BLaER1 treated with 17β-estradiol and CSF1 and Interleukin-3, amounts not matched to agents 10 nM and 100 nM (cell line): ENCODE data around the gene SRF.

ENCODE experiments used
- H3K27ac ChIP-seq, 11 experiments: shearing (Covaris generic); formaldehyde crosslinking; 2 replicates each; pipeline ENCODE4 v1.8.1; 2022
- H3K27me3 ChIP-seq, 11 experiments: shearing (Covaris generic); formaldehyde crosslinking; 2 replicates each; pipeline ENCODE4 v1.8.1; 2022
- H3K36me3 ChIP-seq, 11 experiments: shearing (Covaris generic); formaldehyde crosslinking; 2 replicates each; pipeline ENCODE4 v1.8.1; 2022
- H3K4me1 ChIP-seq, 10 experiments: shearing (Covaris generic); formaldehyde crosslinking; 2 replicates each; pipeline ENCODE4 v1.8.1; 2022
- H3K4me2 ChIP-seq, 11 experiments: shearing (Covaris generic); formaldehyde crosslinking; 2 replicates each; pipeline ENCODE4 v1.8.1; 2022
- H3K4me3 ChIP-seq, 10 experiments: shearing (Covaris generic); formaldehyde crosslinking; 2 replicates each; pipeline ENCODE4 v1.8.1; 2022
- H3K9ac ChIP-seq, 11 experiments: shearing (Covaris generic); formaldehyde crosslinking; 2 replicates each; pipeline ENCODE4 v1.8.1; 2022
- H3K9me3 ChIP-seq, 11 experiments: shearing (Covaris generic); formaldehyde crosslinking; replicated peaks in 1 of 11; 2 replicates each; pipeline ENCODE4 v1.8.1; 2022
- H4K20me1 ChIP-seq, 11 experiments: shearing (Covaris generic); formaldehyde crosslinking; 2 replicates each; pipeline ENCODE4 v1.8.1; 2022
- Cebpa-rat ChIP-seq, 11 experiments: shearing (Covaris generic); IDR thresholded peaks; 2 replicates each; pipeline ENCODE4 v1.8.1; 2022

SRF gene

GRCh38 chr6:43204271-43205105 is 33.4 kb downstream of the SRF start:
- Histone ChIP-seq H3K36me3 (peaks cover 17 to 70% (median 48%) of the 10 kb centered on the region in 11 experiments; a peak in 21 of 22 replicates), H3K27ac (no peak overlapping the region), H3K4me1 (peaks cover 0 to under 1% (median 0%) of the 10 kb centered on the region in 10 experiments; a peak in 2 of 20 replicates), H4K20me1 (peaks cover 0 to 7% (median 0%) of the 10 kb centered on the region in 11 experiments; a peak in 1 of 22 replicates), H3K27me3 (no peaks in the 10 kb centered on the region), H3K4me3 (no peak overlapping the region), H3K4me2 (no peak overlapping the region), H3K9ac (0 out of 22 replicates have a peak overlapping the region, but pooled peaks of 1 of the 11 experiments have one; percentile 8), H3K9me3 (no peaks in the 10 kb centered on the region)
- no peak for TF ChIP-seq Cebpa-rat (IDR thresholded peaks at IDR 0.05)

DNA sequence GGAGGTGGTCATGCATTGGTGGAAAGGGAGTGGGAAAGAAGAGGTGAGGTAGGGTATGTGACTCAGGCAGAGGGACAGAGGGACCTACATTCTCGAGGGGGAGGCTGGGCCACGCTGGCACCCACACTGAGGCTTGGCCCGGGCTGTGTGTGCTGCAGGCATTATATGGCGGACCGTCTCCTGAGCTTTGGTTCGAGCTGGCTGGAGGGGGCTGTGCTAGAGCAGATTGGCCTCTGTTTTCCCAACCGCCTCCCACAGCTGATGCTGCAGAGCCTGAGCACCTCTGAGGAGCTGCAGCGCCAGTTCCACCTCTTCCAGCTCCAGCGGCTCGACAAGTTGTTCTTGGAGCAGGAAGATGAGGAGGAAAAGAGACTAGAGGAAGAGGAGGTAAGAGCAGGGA is 34.8 kb downstream of the SRF start:
- no peak overlapping the region for H3K9ac ChIP-seq
- H3K4me2 ChIP-seq, result no peak overlapping the region
- H4K20me1 ChIP-seq, result peaks cover 0 to 7% (median 0%) of the 10 kb centered on the region in 11 experiments; a peak in 1 of 22 replicates
- H3K9me3 ChIP-seq, result no peaks in the 10 kb centered on the region
- H3K27me3 ChIP-seq, result no peaks in the 10 kb centered on the region
- H3K36me3 ChIP-seq, result peaks cover 8 to 59% (median 34%) of the 10 kb centered on the region in 11 experiments; a peak in 21 of 22 replicates
- TF ChIP-seq Cebpa-rat (IDR thresholded peaks at IDR 0.05), result no peak
- H3K4me3 ChIP-seq, result no peak overlapping the region
- no peaks in the 10 kb centered on the region for H3K4me1 ChIP-seq
- H3K27ac ChIP-seq, result no peak overlapping the region

GRCh38 chr6:43207286-43207685 is 36.2 kb downstream of the SRF start:
- TF ChIP-seq Cebpa-rat (IDR thresholded peaks at IDR 0.05), result no peak
- H3K4me2 ChIP-seq, result no peak overlapping the region
- peaks cover 6 to 51% (median 30%) of the 10 kb centered on the region in 11 experiments; a peak in 19 of 22 replicates for H3K36me3 ChIP-seq
- no peaks in the 10 kb centered on the region for H3K9me3 ChIP-seq
- no peak overlapping the region for H3K27ac ChIP-seq
- H3K4me3 ChIP-seq, result no peak overlapping the region
- peaks cover 0 to 7% (median 0%) of the 10 kb centered on the region in 11 experiments; a peak in 1 of 22 replicates for H4K20me1 ChIP-seq
- H3K4me1 ChIP-seq, result no peaks in the 10 kb centered on the region
- H3K9ac ChIP-seq, result no peak overlapping the region
- H3K27me3 ChIP-seq, result no peaks in the 10 kb centered on the region

DNA sequence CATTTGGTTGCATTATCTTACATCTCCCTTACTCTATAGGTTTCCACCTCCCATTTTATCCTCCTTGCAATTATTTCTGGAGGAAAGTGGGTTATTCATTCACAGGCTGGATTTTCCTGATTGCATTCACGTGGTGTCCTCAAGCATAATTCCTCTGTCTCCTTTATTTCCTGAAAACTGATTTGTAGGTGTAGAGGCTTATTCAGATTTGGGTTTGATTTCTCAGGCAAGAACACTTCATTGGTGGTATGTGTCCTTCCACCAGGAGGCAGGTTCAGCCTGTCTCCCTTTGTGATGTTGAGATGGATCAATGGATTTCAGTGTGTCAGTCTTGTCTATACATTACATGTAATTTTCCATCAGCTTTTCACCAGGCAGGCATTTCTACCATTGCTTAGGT is 40.9 kb downstream of the SRF start:
- Histone ChIP-seq H3K36me3 (peaks cover 21 to 50% (median 36%) of the 10 kb centered on the region in 11 experiments; a peak in 20 of 22 replicates), H3K27ac (no peak overlapping the region), H3K9ac (no peak overlapping the region), H3K4me1 (no peaks in the 10 kb centered on the region), H3K4me3 (no peak overlapping the region), H3K27me3 (no peaks in the 10 kb centered on the region), H3K9me3 (no peaks in the 10 kb centered on the region), H3K4me2 (no peak overlapping the region), H4K20me1 (no peaks in the 10 kb centered on the region)
- TF ChIP-seq Cebpa-rat (IDR thresholded peaks at IDR 0.05), result no peak

- no peak for TF ChIP-seq Cebpa-rat (IDR thresholded peaks at IDR 0.05)
Measured at GRCh38 chr6:43213431-43213830, 42.4 kb downstream of the SRF start.

GRCh38 chr6:43215066-43215465 is 44.0 kb downstream of the SRF start:
- H3K4me3 ChIP-seq, result no peak overlapping the region
- H3K9ac ChIP-seq, result no peak overlapping the region
- H3K36me3 ChIP-seq, result peaks cover 26 to 74% (median 45%) of the 10 kb centered on the region in 11 experiments; a peak in 20 of 22 replicates
- no peaks in the 10 kb centered on the region for H3K4me1 ChIP-seq
- no peaks in the 10 kb centered on the region for H3K9me3 ChIP-seq
- TF ChIP-seq Cebpa-rat (IDR thresholded peaks at IDR 0.05), result no peak
- H4K20me1 ChIP-seq, result no peaks in the 10 kb centered on the region
- H3K4me2 ChIP-seq, result no peak overlapping the region
- no peaks in the 10 kb centered on the region for H3K27me3 ChIP-seq
- no peak overlapping the region for H3K27ac ChIP-seq

More at GRCh38 chr6:43213431-43213830, 42.4 kb downstream of the SRF start:
- Histone ChIP-seq H3K4me1 (no peaks in the 10 kb centered on the region), H3K36me3 (peaks cover 26 to 59% (median 40%) of the 10 kb centered on the region in 11 experiments; a peak in 20 of 22 replicates), H3K4me3 (no peak overlapping the region), H4K20me1 (no peaks in the 10 kb centered on the region), H3K9me3 (no peaks in the 10 kb centered on the region), H3K27me3 (no peaks in the 10 kb centered on the region), H3K4me2 (no peak overlapping the region), H3K27ac (no peak overlapping the region), H3K9ac (no peak overlapping the region)

- Histone ChIP-seq H3K4me2 (no peak overlapping the region), H3K27ac (no peak overlapping the region), H3K27me3 (no peaks in the 10 kb centered on the region), H4K20me1 (no peaks in the 10 kb centered on the region), H3K36me3 (peaks cover 38 to 83% (median 57%) of the 10 kb centered on the region in 11 experiments), H3K9me3 (no peaks in the 10 kb centered on the region), H3K9ac (no peak overlapping the region), H3K4me3 (no peak overlapping the region), H3K4me1 (peaks cover 0 to 10% (median 0%) of the 10 kb centered on the region in 10 experiments; a peak in 5 of 20 replicates)
- no peak for TF ChIP-seq Cebpa-rat (IDR thresholded peaks at IDR 0.05)
Measured at GRCh38 chr6:43216200-43216599, 45.1 kb downstream of the SRF start.

DNA sequence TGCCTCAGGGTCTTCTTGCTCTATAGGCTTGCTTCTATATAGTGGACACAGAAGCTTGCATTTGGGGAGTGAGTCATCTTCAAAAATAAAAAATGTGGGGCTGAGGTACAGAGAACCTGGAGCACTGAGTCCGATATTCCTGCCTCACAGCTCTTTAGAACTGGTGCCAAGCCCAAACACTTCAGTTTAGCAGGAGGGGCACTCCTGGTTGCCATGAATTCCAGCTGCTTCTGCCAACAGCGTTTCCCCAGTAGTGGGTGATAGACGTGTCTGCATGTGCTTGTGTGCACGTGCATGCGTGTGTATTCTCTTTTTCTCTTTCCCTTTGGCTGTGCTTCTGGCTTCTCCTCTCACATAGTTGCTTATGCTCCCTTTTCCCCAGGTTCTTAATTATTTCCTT is 46.3 kb downstream of the SRF start:
- H3K27me3 ChIP-seq, result no peaks in the 10 kb centered on the region
- peaks cover 40 to 90% (median 63%) of the 10 kb centered on the region in 11 experiments for H3K36me3 ChIP-seq
- no peaks in the 10 kb centered on the region for H3K9me3 ChIP-seq

GRCh38 chr6:43219119-43219518 is 48.0 kb downstream of the SRF start:
- H4K20me1 ChIP-seq, result no peaks in the 10 kb centered on the region
- no peak overlapping the region for H3K4me2 ChIP-seq
- no peak overlapping the region for H3K4me3 ChIP-seq
- peaks cover 49 to 89% (median 67%) of the 10 kb centered on the region in 11 experiments for H3K36me3 ChIP-seq
- H3K27me3 ChIP-seq, result no peaks in the 10 kb centered on the region
- H3K4me1 ChIP-seq, result peaks cover 5 to 30% (median 8%) of the 10 kb centered on the region in 10 experiments
- no peak for TF ChIP-seq Cebpa-rat (IDR thresholded peaks at IDR 0.05)
- H3K9ac ChIP-seq, result no peak overlapping the region
- no peaks in the 10 kb centered on the region for H3K9me3 ChIP-seq
- H3K27ac ChIP-seq, result no peak overlapping the region

More for the DNA sequence above, 46.3 kb downstream of the SRF start:
- no peak overlapping the region for H3K27ac ChIP-seq
- H3K4me3 ChIP-seq, result no peak overlapping the region
- no peak overlapping the region for H3K9ac ChIP-seq
- no peaks in the 10 kb centered on the region for H4K20me1 ChIP-seq
- TF ChIP-seq Cebpa-rat (IDR thresholded peaks at IDR 0.05), result no peak
- H3K4me1 ChIP-seq, result peaks cover 0 to 19% (median 0%) of the 10 kb centered on the region in 10 experiments; a peak in 5 of 20 replicates
- H3K4me2 ChIP-seq, result no peak overlapping the region
